Skin of body (tissue), 2 donors: ENCODE results near the gene LRRN2. TPM values are rescaled to one million over a fixed set of nuclear protein-coding genes. Genes with fewer than 3 reads are reported as not detected.

Source experiments
- DNase-seq: peaks from one replicate; lab custom pipeline; 2025; lab: John Stamatoyannopoulos, UW
- total RNA-seq: library from RNA; depleted of rRNA; stranded (reverse); fragments of >200 nt; gene quantifications from one replicate; pipeline ENCODE4 v1.2.3, GENCODE V29; 2014

The LRRN2 gene
- total RNA-seq, 1 donor from 2014 or later = 0.89 TPM

DNA sequence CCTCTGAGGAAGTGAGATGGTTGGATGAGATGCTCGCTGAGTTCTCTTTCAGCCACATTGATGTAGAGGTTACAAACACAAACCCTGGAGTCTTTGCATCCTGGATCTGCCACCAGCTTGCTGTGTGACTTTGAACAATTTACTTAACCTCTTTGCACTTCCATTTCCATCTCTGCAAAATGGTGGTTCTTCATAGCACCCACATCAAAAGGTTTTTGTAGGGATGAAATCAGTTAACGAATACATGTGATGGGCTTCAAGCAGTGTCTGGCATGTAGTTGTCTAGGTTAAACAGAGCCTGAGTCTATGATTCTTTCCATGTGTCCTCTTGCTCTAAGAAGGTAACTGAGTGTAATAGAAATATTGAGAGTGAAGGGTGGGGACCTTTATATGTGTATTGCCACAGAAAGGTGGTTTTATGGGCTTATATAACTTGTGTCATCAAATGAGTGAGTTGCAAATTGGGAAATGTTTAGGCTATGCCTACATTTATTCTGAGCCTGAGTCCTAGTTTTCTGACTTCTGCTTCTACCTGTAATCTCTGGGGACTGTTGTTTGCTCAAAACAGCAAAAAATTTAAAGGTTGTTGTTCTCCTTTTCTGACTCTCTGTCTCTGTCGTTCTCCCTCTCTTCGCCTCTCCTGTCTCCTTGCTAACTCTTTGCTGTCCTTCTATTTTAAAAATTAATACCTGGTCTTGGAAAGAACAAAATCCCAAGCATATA, 27.3 kb upstream of the LRRN2 start:
- DNase-seq = no peak

- no peak for DNase-seq
Measured at GRCh38 chr1:204711947-204712701, 26.6 kb upstream of the LRRN2 start.

GRCh38 chr1:204711103-204711946, 25.8 kb upstream of the LRRN2 start:
- no peak for DNase-seq

GRCh38 chr1:204709960-204710912, 24.7 kb upstream of the LRRN2 start:
- no peak for DNase-seq

DNA sequence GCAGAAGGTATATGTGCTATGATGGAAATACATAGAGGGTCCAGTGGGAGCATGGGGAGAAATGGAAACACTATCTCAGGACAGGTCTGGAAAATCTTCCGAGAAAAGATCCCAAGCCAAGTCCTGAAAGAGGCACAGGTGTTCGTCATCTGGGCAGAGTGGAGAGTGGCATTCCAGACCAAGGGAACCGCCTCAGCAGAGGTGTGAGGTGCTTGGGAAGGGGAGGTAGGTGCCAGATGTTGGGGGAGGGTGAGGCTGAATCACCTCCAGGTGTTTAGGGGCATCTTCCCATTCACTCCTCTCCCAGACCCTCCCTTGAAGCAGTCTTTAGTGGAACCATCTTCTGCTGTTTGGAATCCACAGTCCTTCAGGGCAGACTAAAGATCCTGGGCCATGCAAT, 23.5 kb upstream of the LRRN2 start:
- no peak for DNase-seq

- no peak for DNase-seq
Measured at GRCh38 chr1:204706838-204707509, 21.4 kb upstream of the LRRN2 start.

DNA sequence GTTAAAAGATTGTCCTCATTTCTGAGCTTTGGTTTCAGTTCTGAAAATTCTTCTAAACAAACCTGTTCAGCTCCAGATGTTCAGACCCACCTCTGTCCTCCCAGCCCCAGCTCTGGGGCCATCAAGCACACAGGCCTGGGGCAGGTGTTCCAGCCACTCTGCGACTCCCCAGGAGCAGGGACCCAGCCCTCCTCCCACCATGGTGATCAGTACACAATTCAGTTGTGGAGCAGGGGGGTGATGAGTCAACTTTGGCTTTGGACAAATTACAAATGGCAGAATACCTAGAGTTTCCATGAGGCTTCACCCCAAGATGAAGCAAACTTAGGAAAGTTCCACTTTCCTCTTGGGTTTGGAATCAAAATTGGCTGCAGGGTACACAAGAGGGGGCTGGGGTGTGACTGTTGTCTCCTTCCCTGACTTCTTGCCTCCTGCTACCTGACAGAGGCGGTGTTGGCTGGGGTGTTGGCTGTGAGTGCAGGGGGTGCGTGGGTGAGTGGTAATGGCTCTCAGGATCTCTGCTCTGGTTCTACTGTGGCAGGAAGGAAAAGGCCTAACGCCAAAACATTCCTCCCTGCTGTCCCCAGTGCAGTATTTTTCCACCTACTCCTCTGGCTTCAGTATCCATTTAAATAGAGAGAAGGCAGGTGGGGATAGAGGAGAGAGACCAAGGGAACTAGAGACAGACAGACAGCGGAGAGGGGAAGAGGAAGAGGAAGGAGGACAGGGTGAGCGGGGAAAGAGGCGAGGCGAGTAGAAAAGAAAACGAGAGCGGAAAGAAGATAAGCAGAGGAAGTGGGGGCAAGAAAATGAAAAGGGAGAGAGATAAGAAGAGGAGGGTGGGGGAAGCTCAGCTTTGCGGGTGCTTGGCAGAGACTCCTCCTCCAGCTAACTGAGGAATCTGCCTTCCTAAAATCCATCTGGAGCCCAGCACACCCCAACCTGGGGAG, 20.6 kb upstream of the LRRN2 start:
- DNase-seq = no peak

GRCh38 chr1:204705493-204705811, 19.9 kb upstream of the LRRN2 start:
- no peak for DNase-seq

DNA sequence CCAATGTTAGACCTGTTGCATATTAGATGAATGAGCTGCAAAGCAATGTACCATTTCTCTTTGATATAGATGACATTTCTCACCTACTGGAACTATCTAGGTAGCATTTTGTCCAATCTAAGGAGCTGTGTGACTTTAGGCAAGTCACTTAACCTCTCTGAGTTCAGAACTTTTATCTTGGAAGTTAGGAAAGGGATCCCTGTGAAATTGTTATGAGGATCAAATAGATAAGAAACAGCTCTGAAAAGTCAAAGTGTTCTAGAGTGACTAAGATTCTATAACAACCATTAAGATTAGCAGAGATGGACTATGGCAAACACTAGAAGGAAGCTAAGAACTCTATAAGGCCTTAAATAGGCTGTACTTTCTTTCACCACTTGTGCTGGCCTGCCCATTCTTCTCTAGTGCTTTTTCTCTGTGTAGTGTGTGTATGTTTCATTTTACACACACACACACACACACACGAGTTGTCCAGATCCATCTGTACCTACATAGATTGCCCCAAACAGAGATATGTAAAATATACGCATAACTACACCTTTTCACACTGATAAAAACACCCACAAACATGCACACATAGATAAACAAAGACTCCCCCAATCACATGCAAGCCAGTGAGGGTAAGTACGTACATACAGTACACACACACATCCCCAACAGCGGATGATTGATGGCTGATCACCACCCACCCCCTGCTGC, 19.4 kb upstream of the LRRN2 start:
- no peak for DNase-seq

DNA sequence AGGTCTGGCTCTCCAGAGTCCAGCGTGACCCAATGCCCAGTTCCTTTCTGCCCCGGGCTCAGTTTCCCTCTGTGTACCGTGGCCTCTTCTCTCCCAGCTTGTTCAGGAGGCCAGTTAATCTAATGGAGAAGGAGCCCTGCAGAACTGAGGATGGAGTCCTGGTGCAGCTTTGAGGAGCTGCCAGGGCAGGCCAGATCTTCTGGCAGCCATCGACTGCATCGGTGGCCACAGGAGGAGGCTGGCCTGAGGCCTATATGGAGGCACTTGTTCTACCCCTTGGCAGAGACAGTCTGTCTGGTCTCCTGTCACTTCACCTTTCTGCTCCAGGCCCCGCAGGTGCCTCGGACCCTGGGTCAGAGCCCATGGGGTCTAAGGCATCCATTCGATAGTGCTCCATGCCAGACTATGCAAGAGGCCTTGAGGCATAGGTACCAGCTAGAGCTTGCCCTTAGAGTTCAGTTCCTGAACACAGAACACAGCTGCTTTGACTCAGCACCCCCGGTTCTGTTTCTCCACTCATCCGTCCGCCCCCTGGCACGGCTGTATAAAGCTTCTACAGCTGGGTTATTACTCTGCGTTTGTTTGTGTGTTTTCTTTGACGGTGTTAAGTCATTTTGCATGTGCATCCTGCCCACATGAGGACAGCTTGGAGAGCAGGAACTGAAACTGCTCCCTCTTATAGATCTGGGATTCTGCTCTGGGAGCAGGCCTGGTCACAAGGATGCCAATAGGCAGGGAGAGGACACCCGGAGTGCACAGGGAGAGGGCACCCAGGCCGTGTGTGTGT, 18.5 kb upstream of the LRRN2 start:
- no peak for DNase-seq

DNA sequence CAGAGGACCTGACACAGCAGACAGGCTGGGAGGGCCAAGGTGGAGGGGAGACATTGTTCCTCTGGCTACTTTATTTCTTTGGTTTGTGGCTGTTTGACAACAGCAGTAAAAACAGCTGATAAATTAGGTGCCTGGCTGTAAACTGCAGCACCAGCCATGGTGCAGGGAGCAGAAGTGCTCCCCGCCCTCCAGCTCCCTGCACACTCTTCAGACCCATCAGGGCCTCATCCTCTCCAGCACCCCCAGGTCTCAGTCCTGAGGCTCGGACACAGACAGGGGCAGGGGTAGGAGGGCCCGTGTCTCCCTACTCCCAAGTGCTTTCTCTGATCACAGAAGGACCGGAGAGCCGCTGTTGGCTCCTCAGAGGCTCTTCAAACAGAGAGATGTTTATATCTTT, 17.7 kb upstream of the LRRN2 start:
- no peak for DNase-seq

- DNase-seq = no peak
Measured at GRCh38 chr1:204702552-204703267, 17.2 kb upstream of the LRRN2 start.

DNA sequence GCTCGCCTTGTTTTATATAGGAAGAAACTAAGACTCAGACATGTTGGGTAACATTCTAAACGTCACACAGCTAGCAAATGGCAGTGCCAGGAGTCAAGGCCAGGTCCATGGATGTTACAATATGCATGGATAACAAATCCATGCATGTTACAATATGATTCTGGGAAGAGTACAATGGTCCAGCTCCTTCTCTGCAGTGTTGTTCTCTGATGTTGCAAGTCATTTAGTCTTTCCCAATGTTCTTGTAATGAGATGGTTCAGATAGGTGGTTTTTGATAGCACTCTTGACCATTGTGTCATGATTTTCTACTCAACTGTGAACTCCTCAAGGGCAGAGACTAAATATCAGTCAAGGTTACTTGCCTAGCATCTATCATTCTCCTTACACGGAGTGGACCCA, 15.7 kb upstream of the LRRN2 start:
- no peak for DNase-seq

DNA sequence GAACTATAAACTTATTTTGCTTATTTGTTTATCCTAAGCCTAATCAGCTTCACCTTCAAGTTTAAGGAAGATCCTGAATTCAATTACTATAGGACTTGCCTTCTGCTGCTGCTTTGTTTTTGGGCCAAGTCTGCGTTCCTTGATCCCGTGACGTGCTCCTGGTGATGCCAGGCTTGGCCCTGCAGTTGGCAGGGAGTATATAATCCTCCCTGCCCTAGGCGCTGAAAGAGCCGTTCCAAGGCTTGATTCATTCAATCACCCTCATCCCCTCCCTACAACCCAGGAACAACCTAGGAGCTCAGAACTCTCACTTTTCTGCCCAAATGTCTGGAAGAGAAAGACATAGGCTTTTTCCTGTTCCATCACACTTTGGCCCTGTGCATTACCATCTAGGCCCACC, 12.4 kb upstream of the LRRN2 start:
- no peak for DNase-seq

GRCh38 chr1:204696606-204697005, 11.1 kb upstream of the LRRN2 start:
- DNase-seq = no peak

DNA sequence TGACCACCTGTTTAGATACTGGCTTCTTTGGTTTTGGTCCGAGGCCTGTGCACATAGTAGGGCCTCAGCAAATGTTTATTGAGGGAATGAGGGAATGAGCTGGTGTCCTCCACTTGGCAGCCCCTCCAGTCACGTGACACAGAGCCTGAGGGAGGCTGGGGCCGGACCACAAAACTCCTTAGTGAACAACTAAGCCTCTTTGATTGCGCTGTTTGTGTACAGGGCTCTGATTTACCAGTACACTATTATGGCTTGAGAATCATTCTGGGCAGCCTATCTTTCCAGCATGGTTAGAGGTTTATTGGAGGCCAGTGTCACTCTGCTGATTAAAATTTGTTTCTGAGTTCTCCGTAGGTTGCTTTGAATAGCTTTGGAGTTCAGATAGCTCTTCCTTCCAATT, 10.2 kb upstream of the LRRN2 start:
- DNase-seq = no peak

DNA sequence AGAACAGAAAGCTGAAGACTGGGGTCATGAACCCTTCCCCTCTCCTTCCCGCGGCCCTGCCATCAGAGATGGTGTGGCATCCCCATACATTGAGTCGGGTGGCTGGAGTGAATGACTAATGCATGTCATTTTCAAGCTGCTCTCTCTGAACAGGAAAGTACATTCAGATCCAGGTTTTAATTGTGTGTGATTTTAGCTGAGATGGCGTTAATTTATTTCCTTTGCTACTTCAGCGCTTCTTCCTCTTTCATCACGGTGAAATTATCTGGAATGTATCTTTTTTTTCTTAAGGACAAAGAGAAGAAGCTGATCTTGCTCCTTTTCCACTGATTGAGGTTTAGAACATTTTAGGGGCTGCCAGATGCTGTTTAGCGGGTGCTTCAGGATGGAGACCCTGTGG, 8.6 kb upstream of the LRRN2 start:
- DNase-seq = no peak
